Germinal center (tissue), 1 donor: ENCODE data around the gene ATP8B3.

Experiments used
- DNase-seq: peaks from one replicate; pipeline ENCODE4 v3.0.0; 2012; ENCODE audit warnings: mixed read lengths, low spot score

ATP8B3 gene

GRCh38 chr19:1756264-1756663 lies 55.8 kb downstream of the ATP8B3 start:
- DNase-seq: no peak

- DNase-seq: no peak
Measured at GRCh38 chr19:1755467-1756171, 56.5 kb downstream of the ATP8B3 start.

GRCh38 chr19:1754636-1755466 lies 57.2 kb downstream of the ATP8B3 start:
- no peak for DNase-seq

GRCh38 chr19:1754018-1754635 lies 57.9 kb downstream of the ATP8B3 start:
- no peak for DNase-seq

- DNase-seq: no peak
Measured at GRCh38 chr19:1752757-1753728, 59.0 kb downstream of the ATP8B3 start, which contains the start of gene ONECUT3. TSS of gene ONECUT3 (plus strand) at chr19:1753506. CDS start at chr19:1753663, 157 bp downstream.

- DNase-seq: no peak
Measured at GRCh38 chr19:1752009-1752756, 59.9 kb downstream of the ATP8B3 start.

- DNase-seq: no peak
Measured at GRCh38 chr19:1751367-1752008, 60.6 kb downstream of the ATP8B3 start.

- no peak for DNase-seq
Measured at GRCh38 chr19:1750343-1751021, 61.6 kb downstream of the ATP8B3 start.

GRCh38 chr19:1749373-1750342 lies 62.4 kb downstream of the ATP8B3 start:
- no peak for DNase-seq

GRCh38 chr19:1748873-1749341 lies 63.2 kb downstream of the ATP8B3 start:
- no peak for DNase-seq

- DNase-seq: no peak
Measured at GRCh38 chr19:1748115-1748872, 63.8 kb downstream of the ATP8B3 start.

- DNase-seq: no peak
Measured at GRCh38 chr19:1747285-1748114, 64.6 kb downstream of the ATP8B3 start.

GRCh38 chr19:1746401-1747284 lies 65.4 kb downstream of the ATP8B3 start:
- DNase-seq: no peak

- DNase-seq: no peak
Measured at GRCh38 chr19:1745589-1746031, 66.5 kb downstream of the ATP8B3 start.

GRCh38 chr19:1744822-1745563 lies 67.1 kb downstream of the ATP8B3 start:
- no peak for DNase-seq
